ENCODE measurements around the gene RDH14. TPM values are rescaled to one million over a fixed set of nuclear protein-coding genes. Genes with fewer than 3 reads are reported as not detected.

RDH14 gene
- polyA plus RNA-seq, 1 donor (not counting 4 experiments of a cell fraction or from before 2014, with no cell fraction given) = 29.6 TPM

GRCh38 chr2:18557121-18557520 is 3.3 kb downstream of the RDH14 start:
- Histone ChIP-seq H3K9ac (ENCODE audit: control insufficient read depth, extremely low read depth, insufficient read depth, low read length) (no peak overlapping the region), H3K4me3 (ENCODE audit: control insufficient read depth in 2 of 3, extremely low read depth in 1 of 3, insufficient read depth in 2 of 3, low read depth in 1 of 3, low read length in 3 of 3) (no peak overlapping the region), H3K9me1 (ENCODE audit: control insufficient read depth, extremely low read depth, insufficient read depth, low read length) (no peaks in the 10 kb centered on the region), H3K9me3 (ENCODE audit: control insufficient read depth, low read depth, low read length) (no peaks in the 10 kb centered on the region), H3K27me3 (ENCODE audit: control insufficient read depth, extremely low read depth, insufficient read depth, low read length) (no peaks in the 10 kb centered on the region), H2AFZ (ENCODE audit: control insufficient read depth, low read length) (no peak overlapping the region), H3K79me2 (ENCODE audit: control insufficient read depth, insufficient read depth, low read length) (peaks cover 21% of the 10 kb centered on the region), H3K4me2 (ENCODE audit: control insufficient read depth, extremely low read depth, insufficient read depth, low read depth, low read length) (no peak overlapping the region), H4K20me1 (ENCODE audit: control insufficient read depth, extremely low read depth, insufficient read depth, low read length) (no peaks in the 10 kb centered on the region), H3K4me1 (ENCODE audit: control insufficient read depth, extremely low read depth, insufficient read depth, low read length) (peaks cover 20% of the 10 kb centered on the region), H3K36me3 (ENCODE audit: control insufficient read depth in 2 of 2, extremely low read depth in 1 of 2, insufficient read depth in 2 of 2, low read length in 2 of 2) (peaks cover 4% of the 10 kb centered on the region in 2 experiments), H3K27ac (ENCODE audit: control insufficient read depth, insufficient read depth, low read length) (no peak overlapping the region)
- no peak for TF ChIP-seq CTCF (optimal IDR thresholded peaks at IDR 0.05 in 1 of 3, IDR thresholded peaks at IDR 0.05 in 1 of 3, conservative IDR thresholded peaks at IDR 0.05 in 1 of 3; ENCODE audit: extremely low read depth in 1 of 3, insufficient read depth in 2 of 3, low read length in 3 of 3)
- no peak for TF ChIP-seq EZH2 (IDR thresholded peaks at IDR 0.05; ENCODE audit: low read length)
- DNase-seq (ENCODE audit: low read depth, low spot score) (no peak), FAIRE-seq (no peak)
- dilution Hi-C loops (cut with MboI; ENCODE audit: extremely low pct_ligation_motif_present, low sequenced_read_pairs) = no loop called here

GRCh38 chr2:18552351-18553077 is 7.9 kb downstream of the RDH14 start:
- Histone ChIP-seq H3K79me2 (ENCODE audit: control insufficient read depth, insufficient read depth, low read length) (peaks cover 2% of the 10 kb centered on the region), H3K4me2 (ENCODE audit: control insufficient read depth, extremely low read depth, insufficient read depth, low read depth, low read length) (no peak overlapping the region), H3K9ac (ENCODE audit: control insufficient read depth, extremely low read depth, insufficient read depth, low read length) (no peak overlapping the region), H3K9me1 (ENCODE audit: control insufficient read depth, extremely low read depth, insufficient read depth, low read length) (no peaks in the 10 kb centered on the region), H3K27me3 (ENCODE audit: control insufficient read depth, extremely low read depth, insufficient read depth, low read length) (no peaks in the 10 kb centered on the region), H3K36me3 (ENCODE audit: control insufficient read depth in 2 of 2, extremely low read depth in 1 of 2, insufficient read depth in 2 of 2, low read length in 2 of 2) (peaks cover 4% of the 10 kb centered on the region in 2 experiments), H3K4me3 (ENCODE audit: control insufficient read depth in 2 of 3, extremely low read depth in 1 of 3, insufficient read depth in 2 of 3, low read depth in 1 of 3, low read length in 3 of 3) (no peak overlapping the region), H2AFZ (ENCODE audit: control insufficient read depth, low read length) (no peak overlapping the region), H4K20me1 (ENCODE audit: control insufficient read depth, extremely low read depth, insufficient read depth, low read length) (no peaks in the 10 kb centered on the region), H3K4me1 (ENCODE audit: control insufficient read depth, extremely low read depth, insufficient read depth, low read length) (no peaks in the 10 kb centered on the region), H3K9me3 (ENCODE audit: control insufficient read depth, low read depth, low read length) (no peaks in the 10 kb centered on the region), H3K27ac (ENCODE audit: control insufficient read depth, insufficient read depth, low read length) (no peak overlapping the region)
- FAIRE-seq = no peak
- TF ChIP-seq EZH2 (IDR thresholded peaks at IDR 0.05; ENCODE audit: low read length) = no peak
- TF ChIP-seq CTCF (optimal IDR thresholded peaks at IDR 0.05 in 1 of 3, IDR thresholded peaks at IDR 0.05 in 1 of 3, conservative IDR thresholded peaks at IDR 0.05 in 1 of 3; ENCODE audit: extremely low read depth in 1 of 3, insufficient read depth in 2 of 3, low read length in 3 of 3) = no peak
- DNase-seq (ENCODE audit: low read depth, low spot score) = no peak
- dilution Hi-C loops (cut with MboI; ENCODE audit: extremely low pct_ligation_motif_present, low sequenced_read_pairs) = no loop called here
